Neural progenitor cell (in vitro differentiated cells): ENCODE results near the gene NSG2.

Experiments used
- CTCF ChIP-seq: fragments of 200-600 bp; sonication (generic); IDR thresholded peaks from 2 replicates; pipeline ENCODE4 v1.5.1; 2017; ENCODE audit warnings: antibody characterized with exemption, mild to moderate bottlenecking
- EZH2 ChIP-seq: fragments of 200-600 bp; sonication (generic); IDR thresholded peaks from 2 replicates; pipeline ENCODE4 v1.6.1; 2017; ENCODE audit warnings: antibody characterized with exemption, mild to moderate bottlenecking, moderate library complexity
- EZH2phosphoT487 ChIP-seq: fragments of 200-600 bp; sonication (generic); IDR thresholded peaks from 2 replicates; pipeline ENCODE4 v1.6.1; 2017; ENCODE audit warnings: antibody characterized with exemption

GRCh38 chr5:174094857-174095606 is 49.5 kb downstream of the NSG2 start:
- TF ChIP-seq EZH2 (no peak), CTCF (no peak), EZH2phosphoT487 (no peak)
